ENCODE results near the gene P2RX1.

- TF ChIP-seq SP1 (IDR thresholded peaks at IDR 0.05) (no peak), FOXA1 (IDR thresholded peaks at IDR 0.05) (no peak), JUND (IDR thresholded peaks at IDR 0.05) (no peak), EGR1 (IDR thresholded peaks at IDR 0.05; ENCODE audit: low read depth in 2 of 2) (no peak), RAD21 (IDR thresholded peaks at IDR 0.05) (no peak), REST (IDR thresholded peaks at IDR 0.05) (no peak), NR2F2 (IDR thresholded peaks at IDR 0.05) (no peak), HNF4A (conservative IDR thresholded peaks at IDR 0.05) (no peak), RXRA (IDR thresholded peaks at IDR 0.05) (no peak), GABPA (IDR thresholded peaks at IDR 0.05 in 1 of 2, conservative IDR thresholded peaks at IDR 0.05 in 1 of 2) (no peak)
- TF ChIP-seq, protein P1, sequence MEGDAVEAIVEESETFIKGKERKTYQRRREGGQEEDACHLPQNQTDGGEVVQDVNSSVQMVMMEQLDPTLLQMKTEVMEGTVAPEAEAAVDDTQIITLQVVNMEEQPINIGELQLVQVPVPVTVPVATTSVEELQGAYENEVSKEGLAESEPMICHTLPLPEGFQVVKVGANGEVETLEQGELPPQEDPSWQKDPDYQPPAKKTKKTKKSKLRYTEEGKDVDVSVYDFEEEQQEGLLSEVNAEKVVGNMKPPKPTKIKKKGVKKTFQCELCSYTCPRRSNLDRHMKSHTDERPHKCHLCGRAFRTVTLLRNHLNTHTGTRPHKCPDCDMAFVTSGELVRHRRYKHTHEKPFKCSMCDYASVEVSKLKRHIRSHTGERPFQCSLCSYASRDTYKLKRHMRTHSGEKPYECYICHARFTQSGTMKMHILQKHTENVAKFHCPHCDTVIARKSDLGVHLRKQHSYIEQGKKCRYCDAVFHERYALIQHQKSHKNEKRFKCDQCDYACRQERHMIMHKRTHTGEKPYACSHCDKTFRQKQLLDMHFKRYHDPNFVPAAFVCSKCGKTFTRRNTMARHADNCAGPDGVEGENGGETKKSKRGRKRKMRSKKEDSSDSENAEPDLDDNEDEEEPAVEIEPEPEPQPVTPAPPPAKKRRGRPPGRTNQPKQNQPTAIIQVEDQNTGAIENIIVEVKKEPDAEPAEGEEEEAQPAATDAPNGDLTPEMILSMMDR (IDR thresholded peaks at IDR 0.05; ENCODE audit: low read depth, low read length, missing input control), result no peak
- TF ChIP-seq, protein P2, sequence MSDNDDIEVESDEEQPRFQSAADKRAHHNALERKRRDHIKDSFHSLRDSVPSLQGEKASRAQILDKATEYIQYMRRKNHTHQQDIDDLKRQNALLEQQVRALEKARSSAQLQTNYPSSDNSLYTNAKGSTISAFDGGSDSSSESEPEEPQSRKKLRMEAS (IDR thresholded peaks at IDR 0.05), result no peak
- TF ChIP-seq, protein P3, sequence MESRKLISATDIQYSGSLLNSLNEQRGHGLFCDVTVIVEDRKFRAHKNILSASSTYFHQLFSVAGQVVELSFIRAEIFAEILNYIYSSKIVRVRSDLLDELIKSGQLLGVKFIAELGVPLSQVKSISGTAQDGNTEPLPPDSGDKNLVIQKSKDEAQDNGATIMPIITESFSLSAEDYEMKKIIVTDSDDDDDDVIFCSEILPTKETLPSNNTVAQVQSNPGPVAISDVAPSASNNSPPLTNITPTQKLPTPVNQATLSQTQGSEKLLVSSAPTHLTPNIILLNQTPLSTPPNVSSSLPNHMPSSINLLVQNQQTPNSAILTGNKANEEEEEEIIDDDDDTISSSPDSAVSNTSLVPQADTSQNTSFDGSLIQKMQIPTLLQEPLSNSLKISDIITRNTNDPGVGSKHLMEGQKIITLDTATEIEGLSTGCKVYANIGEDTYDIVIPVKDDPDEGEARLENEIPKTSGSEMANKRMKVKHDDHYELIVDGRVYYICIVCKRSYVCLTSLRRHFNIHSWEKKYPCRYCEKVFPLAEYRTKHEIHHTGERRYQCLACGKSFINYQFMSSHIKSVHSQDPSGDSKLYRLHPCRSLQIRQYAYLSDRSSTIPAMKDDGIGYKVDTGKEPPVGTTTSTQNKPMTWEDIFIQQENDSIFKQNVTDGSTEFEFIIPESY (IDR thresholded peaks at IDR 0.05), result no peak
- TF ChIP-seq, protein P4, sequence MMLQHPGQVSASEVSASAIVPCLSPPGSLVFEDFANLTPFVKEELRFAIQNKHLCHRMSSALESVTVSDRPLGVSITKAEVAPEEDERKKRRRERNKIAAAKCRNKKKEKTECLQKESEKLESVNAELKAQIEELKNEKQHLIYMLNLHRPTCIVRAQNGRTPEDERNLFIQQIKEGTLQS (IDR thresholded peaks at IDR 0.05), result no peak
These were observed 3.4 kb downstream of the P2RX1 start for GRCh38 chr17:3912827-3913226.
